ENCODE measurements around the gene ANAPC2. TPM values are rescaled to one million over a fixed set of nuclear protein-coding genes. Genes with fewer than 3 reads are reported as not detected.

ANAPC2 gene
- total RNA-seq, 1 donor from 2014 or later, result 35.0 TPM

- intact Hi-C loops (cut with DNase I), result no loop called here
- DNase-seq (ENCODE audit: missing footprints) (no peak), ATAC-seq (no peak)
These were observed 29.9 kb upstream of the ANAPC2 start for GRCh38 chr9:137218212-137218753.

GRCh38 chr9:137217276-137218211 is 29.2 kb upstream of the ANAPC2 start:
- DNase-seq (ENCODE audit: missing footprints) (peak; percentile 83), ATAC-seq (peak; percentile 63)
- intact Hi-C loops (cut with DNase I), result no loop called here

GRCh38 chr9:137216188-137216965 is 28.0 kb upstream of the ANAPC2 start:
- DNase-seq (ENCODE audit: missing footprints) (no peak), ATAC-seq (no peak)
- intact Hi-C loops (cut with DNase I), result no loop called here

- ATAC-seq, result no peak
- DNase-seq (ENCODE audit: missing footprints), result no peak
- intact Hi-C loops (cut with DNase I), result no loop called here
These were observed 27.0 kb upstream of the ANAPC2 start for GRCh38 chr9:137215196-137215986.

GRCh38 chr9:137214620-137215019 is 26.3 kb upstream of the ANAPC2 start:
- intact Hi-C loops (cut with DNase I), result no loop called here
- DNase-seq (ENCODE audit: missing footprints), result no peak
- no peak for ATAC-seq

- ATAC-seq, result no peak
- DNase-seq (ENCODE audit: missing footprints), result no peak
- intact Hi-C loops (cut with DNase I), result no loop called here
These were observed 25.1 kb upstream of the ANAPC2 start for GRCh38 chr9:137213160-137214060.

GRCh38 chr9:137212520-137212919 is 24.2 kb upstream of the ANAPC2 start:
- DNase-seq (ENCODE audit: missing footprints) (no peak), ATAC-seq (no peak)
- intact Hi-C loops (cut with DNase I), result no loop called here

- no peak for DNase-seq (ENCODE audit: missing footprints)
- no peak for ATAC-seq
- intact Hi-C loops (cut with DNase I), result no loop called here
These were observed 23.2 kb upstream of the ANAPC2 start for GRCh38 chr9:137211532-137211931.

GRCh38 chr9:137206602-137207001 is 18.2 kb upstream of the ANAPC2 start:
- DNase-seq (ENCODE audit: missing footprints), result no peak

GRCh38 chr9:137205126-137206069 is 17.0 kb upstream of the ANAPC2 start, which contains the start of the genes NDOR1 and TMEM203:
Gene NDOR1, plus strand, starts transcription at chr9:137205700. Its CDS starts 78 bp downstream, at chr9:137205778.
Gene TMEM203, minus strand, starts transcription at chr9:137205648. Its CDS starts 234 bp downstream, at chr9:137205414.
- intact Hi-C loops (cut with DNase I), result loop anchor here (2.0 kb wide), 1 partner anchor 17 kb away; the partner anchor contains the start of genes ANAPC2 and SSNA1
- ATAC-seq (peak; percentile 56), DNase-seq (ENCODE audit: missing footprints) (peak; percentile 97)

More at GRCh38 chr9:137206602-137207001, 18.2 kb upstream of the ANAPC2 start:
- ATAC-seq, result no peak
- intact Hi-C loops (cut with DNase I), result no loop called here

- DNase-seq (ENCODE audit: missing footprints) (no peak), ATAC-seq (no peak)
- intact Hi-C loops (cut with DNase I), result loop anchor here (2.0 kb wide), 1 partner anchor 16 kb away; the partner anchor contains the start of genes ANAPC2 and SSNA1
These were observed 16.4 kb upstream of the ANAPC2 start for GRCh38 chr9:137204731-137205125.

GRCh38 chr9:137202966-137203365 is 14.6 kb upstream of the ANAPC2 start:
- DNase-seq (ENCODE audit: missing footprints), result no peak
- intact Hi-C loops (cut with DNase I), result no loop called here
- no peak for ATAC-seq

- ATAC-seq, result no peak
- DNase-seq (ENCODE audit: missing footprints), result no peak
- intact Hi-C loops (cut with DNase I), result no loop called here
These were observed 13.0 kb upstream of the ANAPC2 start for GRCh38 chr9:137201205-137201868.

GRCh38 chr9:137200311-137201204 is 12.2 kb upstream of the ANAPC2 start, which contains the start of gene TPRN:
Gene TPRN, minus strand, starts transcription at chr9:137200741. Its CDS starts 30 bp downstream, at chr9:137200711.
- ATAC-seq (peak; percentile 98), DNase-seq (ENCODE audit: missing footprints) (peak; percentile 100)
- intact Hi-C loops (cut with DNase I), result no loop called here

All from Right ventricle myocardium inferior (tissue), 1 donor.